Activated naive CD4-positive, alpha-beta T cell treated with anti-CD3 and anti-CD28 coated beads, Interleukin-2, amount 50 U/mL, for 24 hours (primary cell): ENCODE measurements around the gene ZNHIT3.
"Not testable (repeated sequence)": the region's sequence is repeated elsewhere in the genome, so short reads cannot be mapped to it uniquely, and the experiment has no call there.

Source experiments
- H3K27ac Mint-ChIP-seq: one replicate; pipeline ENCODE4 v1.8.0; 2021; ENCODE audit warnings: mild to moderate bottlenecking, mixed read lengths
- H3K27me3 Mint-ChIP-seq: one replicate; pipeline ENCODE4 v1.8.0; 2021; ENCODE audit warnings: mixed read lengths
- H3K36me3 Mint-ChIP-seq: one replicate; pipeline ENCODE4 v1.8.0; 2021; ENCODE audit warnings: mixed read lengths
- H3K4me1 Mint-ChIP-seq: one replicate; pipeline ENCODE4 v1.8.0; 2021; ENCODE audit warnings: mixed read lengths
- H3K4me3 Mint-ChIP-seq: one replicate; pipeline ENCODE4 v1.8.0; 2021; ENCODE audit warnings: mild to moderate bottlenecking, mixed read lengths
- H3K9me3 Mint-ChIP-seq: one replicate; pipeline ENCODE4 v1.8.0; 2021; ENCODE audit warnings: mixed read lengths

Gene ZNHIT3

DNA sequence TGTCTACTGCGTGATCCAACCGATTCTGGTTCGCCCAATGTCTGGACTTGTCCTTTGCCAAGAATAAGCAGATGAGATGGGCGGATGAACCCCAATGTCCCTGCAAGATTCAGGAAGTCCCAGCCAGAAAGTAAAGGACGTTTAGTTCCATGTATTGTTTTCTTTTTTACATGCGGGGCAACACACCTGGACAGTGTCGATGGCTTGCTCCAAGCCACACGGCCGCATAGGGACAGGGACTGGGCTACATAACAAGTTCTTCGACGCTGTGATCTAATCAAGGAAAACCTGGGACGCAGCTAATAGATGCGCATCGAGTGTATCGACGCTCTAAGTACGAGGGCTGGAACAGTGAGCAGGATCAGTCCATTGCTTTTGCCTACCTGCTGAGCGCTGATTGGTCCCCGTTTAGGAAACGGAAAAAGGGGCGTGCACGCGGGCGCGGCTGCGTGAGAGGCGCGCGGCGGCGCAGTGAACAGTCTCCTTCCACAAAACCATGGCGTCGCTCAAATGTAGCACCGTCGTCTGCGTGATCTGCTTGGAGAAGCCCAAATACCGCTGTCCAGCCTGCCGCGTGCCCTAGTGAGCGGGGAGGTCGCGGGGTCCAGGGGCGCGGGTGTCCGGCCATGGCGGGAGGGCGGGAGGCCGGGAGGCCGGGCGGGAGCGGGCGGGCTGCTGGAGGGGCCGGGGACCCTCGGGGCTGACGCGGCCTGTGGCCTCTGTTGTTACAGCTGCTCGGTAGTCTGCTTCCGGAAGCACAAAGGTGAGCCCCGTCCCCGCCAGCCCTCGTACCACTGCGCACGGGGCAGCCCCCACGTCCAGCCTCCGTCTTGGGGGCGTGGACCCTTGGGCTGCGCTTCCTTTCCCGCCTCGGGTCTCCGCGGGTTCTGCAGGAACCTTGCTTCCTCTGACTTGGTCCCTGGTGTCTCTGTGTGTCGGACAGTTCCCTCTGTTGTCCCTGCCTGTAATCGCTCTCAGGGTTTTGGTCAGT, at the start of gene ZNHIT3:
TSS of gene ZNHIT3 (plus strand) at position 478 of the 991 bp plus-strand sequence. CDS start at position 497, 19 bp downstream.
- Mint-ChIP-seq H3K36me3 (peaks cover 12% of the 10 kb centered on the region), H3K4me3 (peak within 1 kb of the TSS; percentile 94), H3K4me1 (peaks cover 50% of the 10 kb centered on the region)

GRCh38 chr17:36441792-36442191, 44.7 kb upstream of the ZNHIT3 start:
- not testable (repeated sequence) for H3K9me3 Mint-ChIP-seq, H3K27me3 Mint-ChIP-seq, H3K36me3 Mint-ChIP-seq, H3K27ac Mint-ChIP-seq, H3K4me3 Mint-ChIP-seq, H3K4me1 Mint-ChIP-seq

More for the DNA sequence above, at the start of gene ZNHIT3:
- Mint-ChIP-seq H3K27me3 (peaks cover 8% of the 10 kb centered on the region), H3K27ac (peak within 1 kb of the TSS; percentile 94), H3K9me3 (no peaks in the 10 kb centered on the region)

- H3K27ac Mint-ChIP-seq: no peak overlapping the region
- no peaks in the 10 kb centered on the region for H3K9me3 Mint-ChIP-seq
- H3K4me3 Mint-ChIP-seq: no peak overlapping the region
- no peaks in the 10 kb centered on the region for H3K27me3 Mint-ChIP-seq
- H3K4me1 Mint-ChIP-seq: no peaks in the 10 kb centered on the region
- no peaks in the 10 kb centered on the region for H3K36me3 Mint-ChIP-seq
Observed at GRCh38 chr17:36443777-36444176, 42.7 kb upstream of the ZNHIT3 start.

DNA sequence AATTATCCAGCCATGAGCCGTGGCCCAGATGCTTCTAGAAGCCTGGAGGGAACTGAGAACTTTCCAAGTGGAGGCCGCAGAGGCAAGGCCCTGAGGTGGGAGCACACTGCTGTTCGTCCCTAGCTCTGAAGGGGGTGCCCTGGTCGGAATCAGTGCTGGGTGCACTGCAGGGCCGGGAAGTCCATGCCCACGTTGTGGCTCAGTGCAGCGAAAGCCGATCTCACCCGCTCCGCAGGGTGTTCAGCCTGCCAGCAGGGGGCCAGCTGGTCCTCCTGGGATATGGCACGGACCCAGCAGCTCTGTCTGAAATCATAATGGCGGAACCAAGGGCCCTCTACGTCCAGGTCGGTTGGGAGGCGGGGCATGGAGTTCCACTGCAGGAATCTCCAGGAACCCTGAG, 36.5 kb upstream of the ZNHIT3 start:
- not testable (repeated sequence) for H3K27ac Mint-ChIP-seq, H3K27me3 Mint-ChIP-seq, H3K9me3 Mint-ChIP-seq, H3K36me3 Mint-ChIP-seq, H3K4me1 Mint-ChIP-seq, H3K4me3 Mint-ChIP-seq

- H3K36me3 Mint-ChIP-seq, H3K4me1 Mint-ChIP-seq, H3K27me3 Mint-ChIP-seq, H3K27ac Mint-ChIP-seq, H3K4me3 Mint-ChIP-seq, H3K9me3 Mint-ChIP-seq: not testable (repeated sequence)
Observed at GRCh38 chr17:36452888-36453287, 33.6 kb upstream of the ZNHIT3 start.

DNA sequence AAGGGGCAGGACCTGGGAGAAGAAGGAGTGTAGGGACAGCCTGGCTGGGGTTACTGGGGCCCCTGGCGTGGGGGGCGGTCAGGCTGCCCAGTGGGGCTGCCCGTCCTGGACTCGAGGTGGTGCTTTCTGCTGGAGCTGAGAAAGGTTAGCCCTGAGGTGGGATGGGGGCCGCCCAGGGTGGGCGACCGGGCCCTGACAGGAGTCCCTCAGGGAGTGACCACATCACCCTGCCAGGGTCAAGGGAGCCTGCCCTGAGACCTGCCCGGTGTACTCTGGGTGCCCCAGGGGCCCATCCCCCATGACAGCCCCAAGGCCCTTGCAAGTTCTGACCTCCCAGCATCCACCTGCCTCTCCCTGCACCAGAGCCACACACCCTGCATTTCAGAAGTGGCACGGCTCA, 28.8 kb upstream of the ZNHIT3 start:
- not testable (repeated sequence) for H3K27ac Mint-ChIP-seq, H3K4me3 Mint-ChIP-seq, H3K9me3 Mint-ChIP-seq, H3K36me3 Mint-ChIP-seq, H3K4me1 Mint-ChIP-seq
- peaks cover 13% of the 10 kb centered on the region for H3K27me3 Mint-ChIP-seq

DNA sequence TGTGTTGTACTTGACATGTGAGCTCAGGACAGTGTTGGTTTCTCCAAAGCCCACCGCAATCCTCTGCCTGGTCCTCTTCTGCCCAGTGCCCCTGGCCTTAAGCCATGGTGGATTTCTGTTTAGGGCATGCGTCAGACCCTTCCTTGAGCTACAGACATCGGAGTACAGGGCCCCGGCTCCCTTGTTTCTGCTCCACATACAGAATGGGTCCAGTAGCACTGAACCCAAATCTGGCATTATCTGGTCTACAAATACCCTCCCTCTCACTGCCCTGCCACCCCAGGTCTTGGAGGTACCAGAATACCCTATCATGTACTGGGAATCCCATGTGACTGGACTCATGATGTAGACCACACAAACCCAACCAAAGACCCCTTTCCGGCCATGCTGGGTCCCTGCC, 27.4 kb upstream of the ZNHIT3 start:
- Mint-ChIP-seq H3K27me3 (peaks cover 21% of the 10 kb centered on the region), H3K27ac (no peak overlapping the region), H3K36me3 (no peaks in the 10 kb centered on the region)

GRCh38 chr17:36459601-36460000, 26.9 kb upstream of the ZNHIT3 start:
- H3K9me3 Mint-ChIP-seq: no peaks in the 10 kb centered on the region
- H3K27me3 Mint-ChIP-seq: peaks cover 21% of the 10 kb centered on the region
- no peaks in the 10 kb centered on the region for H3K36me3 Mint-ChIP-seq
- no peak overlapping the region for H3K4me3 Mint-ChIP-seq
- no peak overlapping the region for H3K27ac Mint-ChIP-seq
- H3K4me1 Mint-ChIP-seq: no peaks in the 10 kb centered on the region

More for the DNA sequence above, 27.4 kb upstream of the ZNHIT3 start:
- no peaks in the 10 kb centered on the region for H3K4me1 Mint-ChIP-seq
- no peaks in the 10 kb centered on the region for H3K9me3 Mint-ChIP-seq
- H3K4me3 Mint-ChIP-seq: no peak overlapping the region

DNA sequence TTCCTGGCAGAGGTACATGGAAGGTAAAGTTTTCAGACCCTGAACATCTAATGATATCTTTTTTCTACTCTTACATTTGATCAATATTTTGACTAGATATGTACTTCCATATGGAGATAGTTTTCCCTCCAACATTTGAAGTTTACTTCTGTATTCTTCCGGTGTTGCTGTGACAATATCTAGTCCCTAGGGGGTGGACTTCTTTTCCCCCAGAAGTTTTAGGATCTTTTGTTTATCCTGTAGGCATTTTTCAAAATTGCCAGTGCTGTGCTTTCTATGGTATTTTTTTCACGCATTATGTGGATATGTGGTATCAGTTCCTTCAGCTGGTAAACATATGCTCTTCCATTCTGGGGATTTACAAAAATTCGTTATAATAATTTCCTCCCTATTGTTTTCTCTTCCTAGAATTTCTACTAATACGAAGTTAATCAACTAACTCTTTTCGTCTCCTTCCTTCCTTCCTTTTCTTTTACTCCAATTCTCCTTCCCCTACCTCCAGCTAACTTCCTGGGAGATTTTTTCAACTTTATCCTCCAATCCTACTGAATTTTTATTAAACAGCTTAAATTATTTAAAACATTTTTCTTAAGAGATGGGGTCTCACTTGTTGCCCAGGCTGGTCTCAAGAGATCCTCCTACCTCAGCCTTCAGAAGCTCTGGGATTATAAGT, 26.1 kb upstream of the ZNHIT3 start:
- Mint-ChIP-seq H3K27me3 (peaks cover 25% of the 10 kb centered on the region), H3K4me3 (no peak overlapping the region), H3K36me3 (no peaks in the 10 kb centered on the region), H3K4me1 (no peaks in the 10 kb centered on the region), H3K9me3 (no peaks in the 10 kb centered on the region), H3K27ac (no peak overlapping the region)

DNA sequence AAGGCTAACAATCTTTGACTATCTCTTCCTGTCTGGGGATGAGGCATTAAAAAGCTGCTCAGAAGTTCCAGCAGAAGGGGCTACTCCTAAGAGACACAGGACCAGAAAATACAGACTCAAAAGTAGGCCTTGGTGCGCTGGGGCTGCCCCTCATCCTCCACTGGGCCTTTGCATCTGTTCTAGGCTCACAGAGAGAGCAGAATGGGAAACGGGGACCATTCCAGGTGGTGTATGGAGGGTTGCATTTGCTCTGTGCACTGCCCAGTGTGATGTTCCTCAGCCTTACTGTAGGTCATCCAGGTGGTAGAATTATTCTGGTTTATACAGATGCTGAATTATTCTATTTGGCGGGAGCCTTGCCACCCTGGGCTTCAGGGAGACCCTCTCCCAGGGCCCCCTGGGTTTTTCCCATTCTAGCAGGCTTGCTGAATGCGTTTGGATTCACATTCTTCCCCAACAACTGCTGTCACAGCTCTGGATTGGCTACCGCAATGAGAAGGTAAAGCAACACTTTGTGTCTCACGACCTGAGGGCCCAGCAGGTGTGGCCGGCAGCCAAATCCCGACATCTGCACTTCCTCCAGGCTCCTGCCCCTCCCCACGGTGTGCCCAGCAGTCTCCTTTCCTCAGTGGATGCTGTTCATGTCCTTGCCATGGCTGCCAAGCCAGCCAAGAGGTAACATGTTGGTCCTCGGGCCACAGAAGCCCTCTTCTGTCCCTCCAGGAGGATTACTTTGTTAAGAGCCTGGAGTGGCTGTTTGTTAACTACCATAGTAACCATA, 25.0 kb upstream of the ZNHIT3 start:
- Mint-ChIP-seq H3K36me3 (peaks cover 2% of the 10 kb centered on the region), H3K4me1 (no peaks in the 10 kb centered on the region), H3K4me3 (no peak overlapping the region), H3K27me3 (peaks cover 31% of the 10 kb centered on the region), H3K27ac (no peak overlapping the region), H3K9me3 (no peaks in the 10 kb centered on the region)

DNA sequence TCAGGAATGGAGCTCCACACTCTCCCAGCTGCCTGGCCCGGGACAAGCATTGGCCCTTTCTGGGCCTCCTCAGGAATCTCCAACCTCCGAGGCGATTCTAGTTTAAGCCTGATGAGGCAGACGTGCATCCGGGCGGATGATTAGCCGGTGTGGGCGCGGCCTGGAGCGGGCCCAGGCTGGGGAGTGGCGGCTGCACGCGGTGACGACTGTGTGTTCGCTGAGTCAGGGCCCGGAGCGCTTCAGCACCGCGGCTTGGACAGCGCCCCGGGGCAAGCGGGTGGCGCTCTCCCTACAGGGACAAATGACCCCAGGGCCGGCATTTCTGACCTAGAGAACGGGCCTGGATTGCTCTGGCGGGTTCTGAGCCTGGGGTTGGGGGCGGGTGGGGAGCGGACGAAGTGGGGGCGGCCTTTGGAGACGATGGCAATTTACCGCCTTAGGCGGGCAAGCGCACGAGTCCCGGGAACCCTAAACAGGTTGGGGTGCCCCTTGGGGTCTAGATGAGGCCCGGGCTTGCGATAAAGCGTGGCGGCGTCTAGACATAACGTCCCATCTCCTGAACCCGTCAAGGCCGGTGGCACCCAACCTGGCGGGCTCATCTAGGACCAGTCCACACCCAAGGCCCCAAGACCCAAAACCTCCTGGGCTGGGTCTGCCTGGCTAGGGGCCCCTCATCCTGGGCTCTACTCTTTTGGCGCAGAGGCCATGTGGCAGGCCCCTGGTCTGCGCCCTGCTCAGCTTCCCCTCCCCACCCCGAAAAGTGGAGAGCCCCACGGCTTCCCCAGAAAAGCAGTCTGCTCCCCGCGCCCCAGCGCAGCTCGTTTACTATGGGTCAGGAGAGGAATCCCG, 22.3 kb upstream of the ZNHIT3 start:
- Mint-ChIP-seq H3K27ac (no peak overlapping the region), H3K27me3 (peaks cover 41% of the 10 kb centered on the region), H3K36me3 (peaks cover 2% of the 10 kb centered on the region), H3K4me3 (no peak overlapping the region), H3K9me3 (no peaks in the 10 kb centered on the region), H3K4me1 (no peaks in the 10 kb centered on the region)

GRCh38 chr17:36464765-36465088, 21.8 kb upstream of the ZNHIT3 start:
- Mint-ChIP-seq H3K4me1 (no peaks in the 10 kb centered on the region), H3K27ac (no peak overlapping the region), H3K9me3 (no peaks in the 10 kb centered on the region), H3K36me3 (peaks cover 2% of the 10 kb centered on the region), H3K27me3 (peaks cover 40% of the 10 kb centered on the region), H3K4me3 (no peak overlapping the region)

GRCh38 chr17:36468903-36469635, 17.4 kb upstream of the ZNHIT3 start:
- H3K36me3 Mint-ChIP-seq: peaks cover 2% of the 10 kb centered on the region
- H3K27me3 Mint-ChIP-seq: peaks cover 26% of the 10 kb centered on the region
- H3K4me3 Mint-ChIP-seq: no peak overlapping the region
- no peaks in the 10 kb centered on the region for H3K9me3 Mint-ChIP-seq
- no peak overlapping the region for H3K27ac Mint-ChIP-seq
- H3K4me1 Mint-ChIP-seq: no peaks in the 10 kb centered on the region

- Mint-ChIP-seq H3K27me3 (peaks cover 26% of the 10 kb centered on the region), H3K36me3 (peaks cover 2% of the 10 kb centered on the region), H3K27ac (no peak overlapping the region), H3K4me1 (no peaks in the 10 kb centered on the region), H3K9me3 (no peaks in the 10 kb centered on the region), H3K4me3 (no peak overlapping the region)
Observed at GRCh38 chr17:36469733-36470132, 16.7 kb upstream of the ZNHIT3 start.
